ENCODE data around the gene TWIST1. TPM values are rescaled to one million over a fixed set of nuclear protein-coding genes. Genes with fewer than 3 reads are reported as not detected.

TWIST1 gene
- total RNA-seq, 1 experiment from 2014 or later, result not detected

DNA sequence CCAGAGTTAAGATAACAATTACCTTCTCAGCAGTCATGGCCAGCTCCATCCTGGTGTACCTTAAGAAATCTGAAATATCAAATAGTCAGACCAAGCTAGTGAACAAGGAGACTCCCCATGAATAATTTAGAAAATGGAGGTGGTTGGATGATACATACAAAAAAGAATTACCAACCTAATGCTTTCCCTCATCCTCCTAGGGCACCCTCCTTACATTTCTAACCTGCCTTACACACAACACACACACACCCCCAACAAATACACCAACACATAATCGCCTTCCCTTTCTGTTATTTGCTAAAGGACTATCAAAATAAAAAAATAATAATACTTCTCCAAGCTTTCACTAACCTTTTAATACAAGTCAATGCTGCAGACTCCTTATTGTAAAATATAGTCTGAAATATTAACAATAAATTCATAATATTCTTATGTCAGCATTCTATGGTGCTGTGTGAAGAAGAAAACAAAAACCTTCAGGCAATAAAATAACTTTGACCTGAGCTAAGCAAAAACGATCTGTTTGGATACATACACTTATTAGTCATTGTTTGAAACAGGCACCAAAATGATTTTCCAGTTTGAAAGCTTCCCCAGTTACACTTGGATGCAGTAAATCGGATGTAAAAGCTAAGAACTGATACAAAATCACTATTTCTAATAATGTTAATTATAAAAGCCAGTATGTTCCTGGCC, 3.4 kb downstream of the TWIST1 start:
- DNase-seq (ENCODE audit: low spot score), result no peak

- no peak for DNase-seq (ENCODE audit: low spot score)
Measured at GRCh38 chr7:19113002-19113350, 4.5 kb downstream of the TWIST1 start.

DNA sequence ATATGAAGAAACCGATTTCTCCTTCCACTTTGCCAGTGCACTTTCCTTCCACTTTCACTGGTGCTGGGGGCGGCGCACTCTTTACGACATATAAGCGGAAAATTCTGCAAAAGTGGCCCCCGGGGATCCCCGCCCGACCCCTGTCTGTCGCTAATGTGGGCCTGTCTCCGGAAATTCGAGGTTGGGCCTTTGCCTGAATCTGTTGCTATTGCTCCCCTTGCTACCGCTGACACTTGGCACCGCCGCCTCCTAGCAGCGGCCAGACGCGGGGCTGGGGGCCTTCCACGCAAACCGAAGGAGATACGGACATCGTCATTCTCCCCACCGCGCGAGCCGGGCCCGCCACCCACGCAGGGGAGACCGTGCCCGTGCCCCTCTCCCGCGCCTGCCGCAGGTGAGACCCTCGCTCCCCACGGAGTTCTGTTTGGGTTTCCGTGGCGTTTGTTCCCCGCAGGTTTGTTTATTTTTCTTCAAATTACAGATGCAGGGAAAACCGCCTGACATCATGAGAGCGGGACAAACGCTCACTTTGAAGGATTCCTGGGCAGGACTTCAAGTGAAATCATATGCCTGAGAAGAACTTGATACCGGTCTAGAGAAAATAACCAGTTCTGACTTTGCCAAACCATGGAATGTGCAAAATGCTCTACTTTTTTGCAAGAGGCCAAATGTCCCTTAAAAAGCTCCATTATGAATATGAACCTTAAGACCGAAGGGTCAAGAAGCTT, 5.0 kb downstream of the TWIST1 start:
- no peak for DNase-seq (ENCODE audit: low spot score)

GRCh38 chr7:19111474-19112273, 5.8 kb downstream of the TWIST1 start:
- no peak for DNase-seq (ENCODE audit: low spot score)

- no peak for DNase-seq (ENCODE audit: low spot score)
Measured at GRCh38 chr7:19110776-19111175, 6.7 kb downstream of the TWIST1 start.

- no peak for DNase-seq (ENCODE audit: low spot score)
Measured at GRCh38 chr7:19110026-19110730, 7.3 kb downstream of the TWIST1 start.

DNA sequence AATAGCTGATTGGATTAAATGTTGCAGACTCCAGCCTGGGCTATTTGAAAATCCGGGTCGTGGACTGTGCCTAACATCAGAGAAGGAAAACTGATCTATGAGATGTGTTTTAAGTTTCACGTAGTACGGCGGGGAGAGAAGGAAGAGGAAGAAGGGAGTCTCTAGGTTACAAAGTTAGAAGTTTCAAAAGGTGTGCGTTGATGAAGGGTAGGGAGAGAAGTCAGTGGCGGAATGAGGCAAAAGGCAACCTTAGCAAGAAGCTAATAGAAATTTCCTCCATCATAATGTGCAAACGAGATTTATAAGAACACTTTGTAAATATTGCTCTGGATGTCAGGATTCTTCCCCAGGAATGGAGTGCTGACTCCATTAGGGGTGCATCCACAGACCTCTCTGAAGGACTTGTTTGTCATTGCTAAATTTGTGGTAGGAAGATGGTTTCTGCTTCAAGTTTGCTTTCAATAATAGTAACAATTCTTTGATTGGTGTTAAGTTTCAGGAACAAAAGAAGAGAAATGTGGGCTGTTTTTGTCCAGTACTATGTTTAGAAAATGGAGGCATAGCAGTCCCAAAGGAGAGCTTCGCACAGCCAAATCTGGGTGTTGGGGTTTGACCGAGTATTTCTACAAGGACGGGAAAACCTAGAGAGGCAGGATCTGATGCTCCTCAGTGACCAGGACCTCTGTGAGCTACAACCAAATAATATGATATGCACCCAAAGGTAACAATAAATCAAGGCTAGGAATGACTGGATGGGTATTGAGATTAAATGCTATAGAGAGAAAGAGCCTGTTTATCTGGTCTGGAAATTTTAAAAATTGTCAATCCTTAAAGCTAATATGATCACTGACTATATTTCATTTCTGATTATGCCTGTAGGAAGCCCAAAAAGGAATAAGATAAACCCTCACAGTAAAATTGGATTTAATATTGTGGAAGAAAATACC, 8.2 kb downstream of the TWIST1 start:
- DNase-seq (ENCODE audit: low spot score), result no peak

GRCh38 chr7:19107356-19108146, 9.9 kb downstream of the TWIST1 start:
- no peak for DNase-seq (ENCODE audit: low spot score)

GRCh38 chr7:19107081-19107355, 10.4 kb downstream of the TWIST1 start:
- no peak for DNase-seq (ENCODE audit: low spot score)

DNA sequence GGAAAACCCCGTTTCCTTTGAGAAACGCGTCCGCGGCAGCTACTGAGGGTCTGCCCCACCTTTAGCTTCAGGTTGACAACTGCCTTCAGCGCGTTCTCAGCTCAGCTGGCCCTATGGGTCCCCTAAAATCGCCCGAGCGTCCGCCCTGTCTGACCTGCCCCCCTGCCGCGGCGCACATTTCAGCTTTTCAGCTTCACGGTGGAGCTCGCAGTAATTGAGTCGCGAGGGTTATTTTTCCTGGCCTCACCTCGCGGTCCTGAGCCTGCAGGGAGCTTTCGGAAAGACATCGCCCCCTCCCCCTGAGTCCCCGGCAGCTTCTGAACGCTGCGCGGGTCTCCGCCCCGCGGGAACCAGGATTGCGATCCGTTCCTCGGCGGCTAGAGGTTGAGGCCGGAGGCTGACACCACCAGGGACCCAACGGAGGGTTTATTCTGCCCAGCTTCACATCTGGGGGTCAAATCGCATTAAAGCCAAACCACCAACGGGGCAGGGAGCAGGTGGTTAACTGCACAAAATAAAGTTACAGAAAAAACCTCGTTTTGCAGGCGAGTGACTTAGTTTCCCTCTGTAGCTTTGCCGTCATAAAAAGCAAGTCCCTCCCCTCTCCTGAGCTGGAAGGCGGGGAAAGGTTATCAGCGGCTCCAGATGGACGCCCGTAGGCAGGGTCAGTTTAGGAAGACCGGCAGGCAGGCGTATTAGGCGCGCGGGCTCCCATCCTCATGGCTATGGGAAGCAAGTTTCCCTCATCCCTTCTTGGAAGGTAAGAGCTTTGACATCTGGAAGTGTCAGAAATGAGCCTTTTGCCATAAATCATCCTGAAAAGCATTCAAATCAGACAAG, 11.0 kb downstream of the TWIST1 start:
- DNase-seq (ENCODE audit: low spot score), result no peak

- DNase-seq (ENCODE audit: low spot score), result no peak
Measured at GRCh38 chr7:19105546-19105945, 11.9 kb downstream of the TWIST1 start.

GRCh38 chr7:19104811-19105210, 12.6 kb downstream of the TWIST1 start:
- no peak for DNase-seq (ENCODE audit: low spot score)

- DNase-seq (ENCODE audit: low spot score), result no peak
Measured at GRCh38 chr7:19102884-19103283, 14.6 kb downstream of the TWIST1 start.

- DNase-seq (ENCODE audit: low spot score), result no peak
Measured at GRCh38 chr7:19101909-19102308, 15.5 kb downstream of the TWIST1 start.

DNA sequence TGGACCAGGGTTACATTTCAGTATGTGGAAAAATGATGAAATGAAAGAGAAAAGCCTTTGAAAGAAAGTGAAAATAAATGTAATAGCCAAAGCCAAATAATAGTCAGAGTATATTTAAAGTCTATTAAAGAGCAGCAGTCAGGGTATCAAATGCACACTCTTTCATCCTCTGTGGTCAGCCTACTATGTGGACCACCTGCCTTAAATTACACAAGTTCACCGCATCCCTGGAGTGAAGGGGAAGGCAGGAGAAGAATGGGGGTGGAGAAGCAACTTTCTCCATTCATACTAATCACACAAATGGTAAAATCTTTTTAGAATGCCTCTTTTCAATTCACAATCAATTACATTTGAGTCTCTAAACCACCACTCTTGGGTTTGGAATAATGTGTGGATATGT, 16.0 kb downstream of the TWIST1 start:
- DNase-seq (ENCODE audit: low spot score), result no peak

DNA sequence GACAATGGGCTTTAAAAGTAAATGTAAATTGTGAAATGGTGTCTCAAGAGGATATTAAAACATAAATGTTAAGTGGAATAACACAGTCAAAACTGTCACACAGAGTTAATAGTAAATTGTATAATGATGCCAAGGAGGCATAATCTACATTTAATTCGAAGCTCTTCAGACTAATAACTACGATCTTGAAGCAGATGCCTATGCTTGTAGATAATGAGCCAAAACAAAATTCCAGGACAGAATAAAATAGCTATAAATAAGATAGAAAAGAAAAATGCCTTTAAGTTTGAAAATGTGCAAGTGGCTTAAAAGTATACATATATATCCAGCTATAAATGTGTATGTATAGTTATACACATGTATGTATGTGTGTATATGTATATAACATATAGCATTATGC, 17.5 kb downstream of the TWIST1 start:
- no peak for DNase-seq (ENCODE audit: low spot score)

GRCh38 chr7:19099194-19099593, 18.2 kb downstream of the TWIST1 start:
- DNase-seq (ENCODE audit: low spot score), result no peak

DNA sequence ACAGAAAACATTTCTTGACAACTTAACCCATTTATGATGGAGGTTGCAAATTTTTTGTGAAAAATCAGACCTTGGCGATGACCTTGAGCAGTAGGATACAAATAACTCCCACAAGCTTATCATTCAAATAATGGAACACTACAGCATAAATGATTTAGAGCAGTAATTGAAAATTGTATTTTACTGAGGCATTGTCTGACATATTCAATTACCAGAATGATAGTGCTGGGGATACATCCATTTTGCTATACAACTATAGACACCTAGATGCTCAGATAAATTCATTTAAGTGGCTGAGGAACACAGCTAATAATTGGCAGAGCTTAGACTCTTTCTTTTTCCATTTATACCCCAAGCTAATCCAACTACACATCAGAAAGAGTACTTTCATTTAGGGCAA, 18.9 kb downstream of the TWIST1 start:
- DNase-seq (ENCODE audit: low spot score), result no peak

Data from HT-29 (cell line).